ENCODE data around the gene MAP3K7CL. TPM values are rescaled to one million over a fixed set of nuclear protein-coding genes. Genes with fewer than 3 reads are reported as not detected.

Gene MAP3K7CL
- total RNA-seq, 4 donors from 2014 or later: 4.9 to 13.3 (median 6.8) TPM

GRCh38 chr21:29178926-29179325 is 48.5 kb downstream of the MAP3K7CL start:
- TF ChIP-seq, protein P1, sequence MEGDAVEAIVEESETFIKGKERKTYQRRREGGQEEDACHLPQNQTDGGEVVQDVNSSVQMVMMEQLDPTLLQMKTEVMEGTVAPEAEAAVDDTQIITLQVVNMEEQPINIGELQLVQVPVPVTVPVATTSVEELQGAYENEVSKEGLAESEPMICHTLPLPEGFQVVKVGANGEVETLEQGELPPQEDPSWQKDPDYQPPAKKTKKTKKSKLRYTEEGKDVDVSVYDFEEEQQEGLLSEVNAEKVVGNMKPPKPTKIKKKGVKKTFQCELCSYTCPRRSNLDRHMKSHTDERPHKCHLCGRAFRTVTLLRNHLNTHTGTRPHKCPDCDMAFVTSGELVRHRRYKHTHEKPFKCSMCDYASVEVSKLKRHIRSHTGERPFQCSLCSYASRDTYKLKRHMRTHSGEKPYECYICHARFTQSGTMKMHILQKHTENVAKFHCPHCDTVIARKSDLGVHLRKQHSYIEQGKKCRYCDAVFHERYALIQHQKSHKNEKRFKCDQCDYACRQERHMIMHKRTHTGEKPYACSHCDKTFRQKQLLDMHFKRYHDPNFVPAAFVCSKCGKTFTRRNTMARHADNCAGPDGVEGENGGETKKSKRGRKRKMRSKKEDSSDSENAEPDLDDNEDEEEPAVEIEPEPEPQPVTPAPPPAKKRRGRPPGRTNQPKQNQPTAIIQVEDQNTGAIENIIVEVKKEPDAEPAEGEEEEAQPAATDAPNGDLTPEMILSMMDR (IDR thresholded peaks at IDR 0.05; ENCODE audit: low read depth): no peak

- TF ChIP-seq, protein P1 (IDR thresholded peaks at IDR 0.05; ENCODE audit: low read depth): no peak
Observed at GRCh38 chr21:29179503-29179902, 49.1 kb downstream of the MAP3K7CL start.

GRCh38 chr21:29181799-29182470 is 51.5 kb downstream of the MAP3K7CL start:
- TF ChIP-seq, protein P1 (IDR thresholded peaks at IDR 0.05; ENCODE audit: low read depth): no peak

DNA sequence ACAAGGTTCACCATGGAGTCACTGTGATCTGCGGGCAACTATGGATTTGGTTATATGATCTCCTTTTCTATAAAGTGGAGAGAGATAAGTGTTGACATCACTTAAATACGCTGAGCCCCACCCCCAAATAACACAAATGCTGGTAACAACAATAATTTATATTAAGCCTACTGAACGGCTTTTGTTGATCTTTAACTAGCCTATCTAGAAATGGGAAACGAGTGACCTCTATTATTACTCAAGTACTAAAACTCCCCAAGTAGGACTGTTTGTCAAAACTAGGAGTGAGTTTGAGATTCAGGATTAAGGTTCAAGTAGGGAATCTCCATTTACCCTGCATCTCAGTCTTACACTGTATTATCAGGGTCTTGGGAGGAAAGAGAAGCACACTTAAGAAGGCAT is 52.2 kb downstream of the MAP3K7CL start:
- TF ChIP-seq, protein P1 (IDR thresholded peaks at IDR 0.05; ENCODE audit: low read depth): no peak

- TF ChIP-seq, protein P1 (IDR thresholded peaks at IDR 0.05; ENCODE audit: low read depth): no peak
Observed at GRCh38 chr21:29184037-29184436, 53.6 kb downstream of the MAP3K7CL start.

- TF ChIP-seq, protein P1 (IDR thresholded peaks at IDR 0.05; ENCODE audit: low read depth): no peak
Observed at GRCh38 chr21:29185172-29185571, 54.7 kb downstream of the MAP3K7CL start.

GRCh38 chr21:29185633-29186032 is 55.2 kb downstream of the MAP3K7CL start:
- TF ChIP-seq, protein P1 (IDR thresholded peaks at IDR 0.05; ENCODE audit: low read depth): no peak
